ENCODE data around the gene IL1RAP.

DNA sequence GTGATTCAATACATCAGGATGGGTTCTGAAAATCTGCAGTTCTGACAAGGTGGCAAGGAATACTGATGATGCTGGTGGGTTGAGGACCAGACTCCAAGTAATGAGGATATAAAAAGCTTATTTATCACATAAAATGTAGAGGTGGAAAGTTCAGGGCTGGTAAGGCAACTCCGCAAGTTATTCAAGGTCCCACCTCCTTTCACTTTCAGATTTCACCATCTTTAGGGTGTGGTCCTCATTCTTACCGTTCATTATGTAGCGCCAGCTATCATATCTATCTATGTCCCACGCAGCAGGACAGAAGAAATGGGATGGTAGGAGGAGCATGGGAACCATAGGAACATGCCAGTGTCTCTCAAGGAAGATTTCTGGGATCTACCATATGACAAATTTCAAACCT lies 80.3 kb downstream of the IL1RAP start:
- no peak for TF ChIP-seq RAD21 (IDR thresholded peaks at IDR 0.05; ENCODE audit: low read depth)
- no peak for TF ChIP-seq EP300 (IDR thresholded peaks at IDR 0.05; ENCODE audit: borderline replicate concordance)
- TF ChIP-seq YY1 (IDR thresholded peaks at IDR 0.05; ENCODE audit: low read depth), result no peak
- TF ChIP-seq EGR1 (IDR thresholded peaks at IDR 0.05), result no peak
- TF ChIP-seq TCF12 (IDR thresholded peaks at IDR 0.05; ENCODE audit: low read depth), result no peak

Data from Ishikawa (cell line).